ENCODE data around the gene CDC25A.

The CDC25A gene

GRCh38 chr3:48194446-48195071 lies 6.3 kb upstream of the CDC25A start:
- peak; percentile 6 for DNase-seq

- no peak for DNase-seq
Measured at GRCh38 chr3:48190911-48191310, 2.7 kb upstream of the CDC25A start.

- no peak for DNase-seq
Measured at GRCh38 chr3:48189321-48189720, 1.1 kb upstream of the CDC25A start.

- no peak for DNase-seq
Measured at GRCh38 chr3:48187579-48188265, 495 bp downstream of the CDC25A start.

GRCh38 chr3:48187301-48187578 lies 977 bp downstream of the CDC25A start:
- no peak for DNase-seq

GRCh38 chr3:48186631-48187300 lies 1.5 kb downstream of the CDC25A start:
- no peak for DNase-seq

GRCh38 chr3:48185129-48185528 lies 3.1 kb downstream of the CDC25A start:
- no peak for DNase-seq

- DNase-seq, result no peak
Measured at GRCh38 chr3:48184299-48184698, 3.9 kb downstream of the CDC25A start.

- no peak for DNase-seq
Measured at GRCh38 chr3:48180531-48181253, 7.5 kb downstream of the CDC25A start.

- DNase-seq, result no peak
Measured at GRCh38 chr3:48180021-48180420, 8.2 kb downstream of the CDC25A start.

- no peak for DNase-seq
Measured at GRCh38 chr3:48178072-48178471, 10.1 kb downstream of the CDC25A start.

GRCh38 chr3:48157950-48158376 lies 30.3 kb downstream of the CDC25A start:
- no peak for DNase-seq

- no peak for DNase-seq
Measured at GRCh38 chr3:48157202-48157840, 30.9 kb downstream of the CDC25A start.

GRCh38 chr3:48156163-48156562 lies 32.1 kb downstream of the CDC25A start:
- DNase-seq, result no peak

GRCh38 chr3:48155122-48155521 lies 33.1 kb downstream of the CDC25A start:
- DNase-seq, result no peak

GRCh38 chr3:48151807-48152427 lies 36.3 kb downstream of the CDC25A start:
- no peak for DNase-seq

GRCh38 chr3:48151058-48151806 lies 37.0 kb downstream of the CDC25A start:
- DNase-seq, result peak; percentile 12

- no peak for DNase-seq
Measured at GRCh38 chr3:48143992-48144391, 44.2 kb downstream of the CDC25A start.

- no peak for DNase-seq
Measured at GRCh38 chr3:48143567-48143966, 44.6 kb downstream of the CDC25A start.

- DNase-seq, result no peak
Measured at GRCh38 chr3:48142316-48142870, 45.8 kb downstream of the CDC25A start.

- DNase-seq, result no peak
Measured at GRCh38 chr3:48141604-48142137, 46.5 kb downstream of the CDC25A start.

Data from NCI-H1417 treated with DMSO at 0.1 percent for 48 hours (cell line).